H1 (cell line): ENCODE measurements around the gene PTPN13. TPM values are rescaled to one million over a fixed set of nuclear protein-coding genes. Genes with fewer than 3 reads are reported as not detected.

Experiments
- HDAC2 ChIP-seq, 2 experiments: fragments of 300-600 bp in 1 of 2; sonication (generic) in 1 of 2; IDR thresholded peaks; 2 replicates each; pipeline ENCODE4 v1.6.1; 2011 to 2012; ENCODE audit warnings: low read depth in 2 of 2, low read length in 2 of 2, mild to moderate bottlenecking in 2 of 2, moderate library complexity in 2 of 2, borderline replicate concordance in 1 of 2, inconsistent platforms in 1 of 2
- POLR2A ChIP-seq, 2 experiments: IDR thresholded peaks; 1 replicate in 1 of 2; 2 replicates in 1 of 2; pipeline ENCODE4 v1.6.1; 2011; ENCODE audit warnings: low read depth in 2 of 2, low read length in 2 of 2, mild to moderate bottlenecking in 2 of 2; ENCODE audit errors: control extremely low read depth in 1 of 2
- TCF12 ChIP-seq: IDR thresholded peaks from 2 replicates; pipeline ENCODE4 v1.6.1; 2011; ENCODE audit warnings: low read depth, mild to moderate bottlenecking, low read length
- ZNF274 ChIP-seq: IDR thresholded peaks from 2 replicates; pipeline ENCODE4 v1.7.0; 2012; ENCODE audit warnings: low read length, borderline replicate concordance; ENCODE audit errors: extremely low read depth
- polyA plus RNA-seq, 7 experiments: library from polyadenylated mRNA; depleted of rRNA in 3 of 7; stranded (reverse) in 5 of 7; unstranded in 2 of 7; fragments of >200 nt in 5 of 7; fragments of 200-250 nt in 2 of 7; gene quantifications; 1 replicate in 5 of 7; 2 replicates in 1 of 7; 4 replicates in 1 of 7; pipeline versions ENCODE4 v1.2.1 to v1.2.3, GENCODE V29; 2011 to 2013; ENCODE audit warnings: missing spikeins in 2 of 7, mixed read lengths in 2 of 7
- total RNA-seq: library from RNA; stranded (reverse); fragmentation: NEBNext Ultra II Directional; extraction: Animal tissue kit (Norgen Biotek cat#: 25700); gene quantifications from 2 replicates; pipeline ENCODE4 v1.2.1, GENCODE V29; 2021

The PTPN13 gene
- total and polyA plus RNA-seq, 2 of the 8 experiments (the other 6 are each of a cell fraction or from before 2014, with no cell fraction given), result 12.7 to 57.9 TPM

- TF ChIP-seq POLR2A (IDR thresholded peaks at IDR 0.05; ENCODE audit: control extremely low read depth in 1 of 2, low read depth in 2 of 2, low read length in 2 of 2), result no peak
- TF ChIP-seq TCF12, result no peak
- TF ChIP-seq HDAC2 (IDR thresholded peaks at IDR 0.05; ENCODE audit: borderline replicate concordance in 1 of 2, low read depth in 2 of 2, low read length in 2 of 2), result no peak
- TF ChIP-seq ZNF274, result no peak
These were observed 241.6 kb downstream of the PTPN13 start (continued) for GRCh38 chr4:86835677-86836076.
